Neural progenitor cell (in vitro differentiated cells): ENCODE results near the gene EYS. TPM values are rescaled to one million over a fixed set of nuclear protein-coding genes. Genes with fewer than 3 reads are reported as not detected.

Experiments
- DNase-seq: peaks from one replicate; pipeline ENCODE4 v3.0.0-alpha.2; 2016; ENCODE audit warnings: low spot score
- H2AFZ ChIP-seq: fragments of 200-600 bp; sonication (generic); replicated peaks from 2 replicates; pipeline ENCODE4 v1.6.1; 2016; ENCODE audit warnings: antibody characterized with exemption
- H3F3A ChIP-seq: fragments of 200-600 bp; sonication (generic); 2 replicates; pipeline ENCODE4 v1.6.1; 2016; ENCODE audit warnings: antibody characterized with exemption, low read depth
- H3K27ac ChIP-seq: fragments of 200-600 bp; sonication (generic); 2 replicates; pipeline ENCODE4 v1.5.1; 2016; ENCODE audit warnings: mild to moderate bottlenecking
- H3K27me3 ChIP-seq: fragments of 200-600 bp; sonication (generic); 2 replicates; pipeline ENCODE4 v1.6.1; 2016; ENCODE audit warnings: mild to moderate bottlenecking, moderate library complexity
- H3K36me3 ChIP-seq: fragments of 200-600 bp; sonication (generic); 2 replicates; pipeline ENCODE4 v1.5.1; 2016
- H3K4me1 ChIP-seq: fragments of 200-600 bp; sonication (generic); 2 replicates; pipeline ENCODE4 v1.6.1; 2016; ENCODE audit warnings: mixed run types
- H3K4me2 ChIP-seq: fragments of 200-600 bp; sonication (generic); 2 replicates; pipeline ENCODE4 v1.6.1; 2016
- H3K4me3 ChIP-seq: fragments of 200-600 bp; sonication (generic); 2 replicates; pipeline ENCODE4 v1.5.1; 2016
- H3K79me2 ChIP-seq: fragments of 200-600 bp; sonication (generic); 2 replicates; pipeline ENCODE4 v1.6.1; 2016; ENCODE audit warnings: low read depth
- H3K9ac ChIP-seq: fragments of 200-600 bp; sonication (generic); 2 replicates; pipeline ENCODE4 v1.6.1; 2016
- H3K9me3 ChIP-seq: fragments of 200-600 bp; sonication (generic); 2 replicates; pipeline ENCODE4 v1.5.1; 2016; ENCODE audit warnings: low read depth
- H4K20me1 ChIP-seq: fragments of 200-600 bp; sonication (generic); 2 replicates; pipeline ENCODE4 v1.6.1; 2016; ENCODE audit warnings: low read depth
- H3K27ac Mint-ChIP-seq: 3 replicates; pipeline ENCODE4 v1.8.0; 2021; ENCODE audit warnings: mixed read lengths
- H3K27me3 Mint-ChIP-seq: 2 replicates; pipeline ENCODE4 v1.8.0; 2022; ENCODE audit warnings: low read depth, mild to moderate bottlenecking, inconsistent platforms, moderate library complexity, mixed read lengths; ENCODE audit not compliant: insufficient read depth
- H3K36me3 Mint-ChIP-seq: 3 replicates; pipeline ENCODE4 v1.8.0; 2021; ENCODE audit warnings: mixed read lengths
- H3K4me1 Mint-ChIP-seq: 3 replicates; pipeline ENCODE4 v1.8.0; 2021; ENCODE audit warnings: mixed read lengths
- H3K4me3 Mint-ChIP-seq: 3 replicates; pipeline ENCODE4 v1.8.0; 2021; ENCODE audit warnings: mild to moderate bottlenecking, moderate library complexity, mixed read lengths
- H3K9me3 Mint-ChIP-seq: 3 replicates; pipeline ENCODE4 v1.8.0; 2020; ENCODE audit warnings: mixed read lengths
- CTCF ChIP-seq: fragments of 200-600 bp; sonication (generic); IDR thresholded peaks from 2 replicates; pipeline ENCODE4 v1.5.1; 2017; ENCODE audit warnings: antibody characterized with exemption, mild to moderate bottlenecking
- EZH2 ChIP-seq: fragments of 200-600 bp; sonication (generic); IDR thresholded peaks from 2 replicates; pipeline ENCODE4 v1.6.1; 2017; ENCODE audit warnings: antibody characterized with exemption, mild to moderate bottlenecking, moderate library complexity
- EZH2phosphoT487 ChIP-seq: fragments of 200-600 bp; sonication (generic); IDR thresholded peaks from 2 replicates; pipeline ENCODE4 v1.6.1; 2017; ENCODE audit warnings: antibody characterized with exemption
- total RNA-seq: library from RNA; depleted of rRNA; stranded (reverse); fragments of >200 nt; gene quantifications from 2 replicates; pipeline ENCODE4 v1.2.3, GENCODE V29; 2015; ENCODE audit warnings: low replicate concordance

The EYS gene
- total RNA-seq, 1 donor from 2014 or later, result not detected

GRCh38 chr6:64100702-64101303, 1606.2 kb downstream of the EYS start:
- no peak for DNase-seq
- no peak overlapping the region for H3K4me2 ChIP-seq
- no peak overlapping the region for H3K9ac ChIP-seq
- H2AFZ ChIP-seq, result peak overlapping the region; percentile 39
- no peak overlapping the region for H3K4me3 ChIP-seq
- no peak overlapping the region for H3K27ac Mint-ChIP-seq
- H4K20me1 ChIP-seq, result no peaks in the 10 kb centered on the region
- TF ChIP-seq EZH2 (no peak), EZH2phosphoT487 (no peak), CTCF (no peak)
- no peaks in the 10 kb centered on the region for H3K4me1 Mint-ChIP-seq
- H3K27me3 ChIP-seq, result no peaks in the 10 kb centered on the region
- H3K9me3 Mint-ChIP-seq, result peaks cover 14% of the 10 kb centered on the region
- H3K36me3 ChIP-seq, result no peaks in the 10 kb centered on the region
- H3F3A ChIP-seq, result no peaks in the 10 kb centered on the region
- no peaks in the 10 kb centered on the region for H3K79me2 ChIP-seq
- H3K36me3 Mint-ChIP-seq, result no peaks in the 10 kb centered on the region
- no peak overlapping the region for H3K4me3 Mint-ChIP-seq
- no peak overlapping the region for H3K27ac ChIP-seq
- peaks cover 8% of the 10 kb centered on the region for H3K9me3 ChIP-seq
- H3K4me1 ChIP-seq, result no peaks in the 10 kb centered on the region
- H3K27me3 Mint-ChIP-seq, result no peaks in the 10 kb centered on the region

GRCh38 chr6:64090352-64090751, 1616.7 kb downstream of the EYS start:
- no peak overlapping the region for H3K4me3 ChIP-seq
- H3K36me3 Mint-ChIP-seq, result peaks cover 3% of the 10 kb centered on the region
- no peak overlapping the region for H3K27ac Mint-ChIP-seq
- no peak overlapping the region for H3K27ac ChIP-seq
- H2AFZ ChIP-seq, result no peak overlapping the region
- H3K4me1 Mint-ChIP-seq, result no peaks in the 10 kb centered on the region
- no peak overlapping the region for H3K4me2 ChIP-seq
- H3K9me3 Mint-ChIP-seq, result peaks cover 26% of the 10 kb centered on the region
- H4K20me1 ChIP-seq, result no peaks in the 10 kb centered on the region
- no peaks in the 10 kb centered on the region for H3K27me3 ChIP-seq
- H3K36me3 ChIP-seq, result no peaks in the 10 kb centered on the region
- H3K79me2 ChIP-seq, result no peaks in the 10 kb centered on the region
- DNase-seq, result no peak
- no peaks in the 10 kb centered on the region for H3K4me1 ChIP-seq
- H3K9me3 ChIP-seq, result no peaks in the 10 kb centered on the region
- no peak overlapping the region for H3K4me3 Mint-ChIP-seq
- H3K27me3 Mint-ChIP-seq, result no peaks in the 10 kb centered on the region
- no peaks in the 10 kb centered on the region for H3F3A ChIP-seq
- TF ChIP-seq CTCF (no peak), EZH2phosphoT487 (no peak), EZH2 (no peak)
- H3K9ac ChIP-seq, result no peak overlapping the region

GRCh38 chr6:64085126-64085525, 1621.9 kb downstream of the EYS start:
- TF ChIP-seq EZH2phosphoT487, result no peak
- TF ChIP-seq EZH2, result no peak
- no peak for TF ChIP-seq CTCF
- Histone ChIP-seq H3K36me3 (no peaks in the 10 kb centered on the region), H3K27ac (no peak overlapping the region), H3F3A (no peaks in the 10 kb centered on the region), H3K4me3 (no peak overlapping the region), H3K9ac (no peak overlapping the region), H2AFZ (no peak overlapping the region), H3K9me3 (no peaks in the 10 kb centered on the region), H3K27me3 (no peaks in the 10 kb centered on the region), H3K4me2 (no peak overlapping the region), H3K79me2 (no peaks in the 10 kb centered on the region), H4K20me1 (no peaks in the 10 kb centered on the region), H3K4me1 (peaks cover 8% of the 10 kb centered on the region)
- Mint-ChIP-seq H3K36me3 (peaks cover 3% of the 10 kb centered on the region), H3K4me3 (no peak overlapping the region), H3K4me1 (peaks cover 2% of the 10 kb centered on the region), H3K27ac (peak overlapping the region; percentile 94), H3K27me3 (no peaks in the 10 kb centered on the region), H3K9me3 (peaks cover 6% of the 10 kb centered on the region)
- DNase-seq, result no peak
